Natural killer cell (primary cell): ENCODE results near the gene DDX27. TPM values are rescaled to one million over a fixed set of nuclear protein-coding genes. Genes with fewer than 3 reads are reported as not detected.
"Not testable (repeated sequence)": the region's sequence is repeated elsewhere in the genome, so short reads cannot be mapped to it uniquely, and the experiment has no call there.

Experiments used
- ATAC-seq, 3 donors: fragments of 150-1000 bp in 2 of 3; fragments of 200-7000 bp in 1 of 3; cut with Tn5 transposase; 1 replicate in 1 of 3; 2 replicates in 2 of 3; pipeline ENCODE4 v1.10.0; 2021; ENCODE audit warnings: mild to moderate bottlenecking in 2 of 3, moderate library complexity in 2 of 3
- DNase-seq, 2 donors: peaks; one replicate each; pipeline versions ENCODE4 v3.0.0 to v3.0.0-alpha.2; 2013 to 2021; ENCODE audit warnings: mixed read lengths in 1 of 2
- H3K27ac ChIP-seq: one replicate; pipeline ENCODE4 v1.5.1; 2013; ENCODE audit warnings: mild to moderate bottlenecking, low read length
- H3K27me3 ChIP-seq: one replicate; pipeline ENCODE4 v1.6.1; 2013; ENCODE audit warnings: low read length; ENCODE audit not compliant: control insufficient read depth, insufficient read depth
- H3K36me3 ChIP-seq: one replicate; pipeline ENCODE4 v1.6.1; 2013; ENCODE audit warnings: low read length; ENCODE audit not compliant: control insufficient read depth, insufficient read depth
- H3K4me1 ChIP-seq: one replicate; pipeline ENCODE4 v1.6.1; 2013; ENCODE audit warnings: low read length; ENCODE audit not compliant: control insufficient read depth, insufficient read depth
- H3K4me3 ChIP-seq: one replicate; pipeline ENCODE4 v1.5.1; 2013; ENCODE audit warnings: low read length
- H3K9me3 ChIP-seq: one replicate; pipeline ENCODE4 v1.6.1; 2013; ENCODE audit warnings: low read length; ENCODE audit not compliant: control insufficient read depth, insufficient read depth
- H3K27ac Mint-ChIP-seq, 2 donors: one replicate each; pipeline ENCODE4 v1.8.0; 2022; ENCODE audit warnings: mild to moderate bottlenecking in 2 of 2, mixed read lengths in 2 of 2, moderate library complexity in 1 of 2
- H3K27me3 Mint-ChIP-seq, 2 donors: one replicate each; pipeline ENCODE4 v1.8.0; 2022; ENCODE audit warnings: low read depth in 2 of 2, mixed read lengths in 2 of 2
- H3K36me3 Mint-ChIP-seq: one replicate; pipeline ENCODE4 v1.8.0; 2022; ENCODE audit warnings: mixed read lengths
- H3K4me1 Mint-ChIP-seq, 2 donors: one replicate each; pipeline ENCODE4 v1.8.0; 2022; ENCODE audit warnings: mixed read lengths in 2 of 2
- H3K4me3 Mint-ChIP-seq: one replicate; pipeline ENCODE4 v1.8.0; 2022; ENCODE audit warnings: mild to moderate bottlenecking, moderate library complexity, mixed read lengths
- H3K9me3 Mint-ChIP-seq, 2 donors: one replicate each; pipeline ENCODE4 v1.8.0; 2022; ENCODE audit warnings: mixed read lengths in 2 of 2
- CTCF ChIP-seq: fragments of 200-600 bp; IDR thresholded peaks from one replicate; pipeline ENCODE4 v1.8.0; 2022; ENCODE audit warnings: antibody characterized with exemption
- WGBS: methylation state at CpG from one replicate; pipeline ENCODE4 v1.1.7; 2013; ENCODE audit warnings: missing lambda C conversion rate; ENCODE audit not compliant: insufficient coverage; 5-methylcytosine and 5-hydroxymethylcytosine counted together
- intact Hi-C: fragments of 100-400 bp; cut with micrococcal nuclease; formaldehyde crosslinking; loops from one replicate; pipeline ENCODE4 v1.14.2; 2022
- total RNA-seq, 4 donors: library from RNA; stranded (reverse); fragments of 120-200 nt in 1 of 4; gene quantifications; one replicate each; pipeline versions ENCODE4 v1.2.3 to v1.2.4, GENCODE V29; 2013 to 2022

Gene DDX27
- total RNA-seq, 3 donors from 2014 or later (not counting 1 experiment from before 2014, with no cell fraction given) = 71.5 to 91.3 (median 75.9) TPM

- H3K4me3 ChIP-seq = no peak overlapping the region
- no peaks in the 10 kb centered on the region for H3K4me1 Mint-ChIP-seq
- no peak for ATAC-seq
- H3K4me1 ChIP-seq = no peaks in the 10 kb centered on the region
- no peak overlapping the region for H3K27ac Mint-ChIP-seq
- no peaks in the 10 kb centered on the region for H3K27me3 Mint-ChIP-seq
- H3K9me3 ChIP-seq = peaks cover 3% of the 10 kb centered on the region
- no peak for DNase-seq
- H3K36me3 ChIP-seq = no peaks in the 10 kb centered on the region
- no peak overlapping the region for H3K27ac ChIP-seq
- no peaks in the 10 kb centered on the region for H3K36me3 Mint-ChIP-seq
- no peak for TF ChIP-seq CTCF
- H3K9me3 Mint-ChIP-seq = no peaks in the 10 kb centered on the region
- 100% methylated on average over 1 of the region's 1 CpG for WGBS
- no peaks in the 10 kb centered on the region for H3K27me3 ChIP-seq
- intact Hi-C loops = no loop called here
- no peak overlapping the region for H3K4me3 Mint-ChIP-seq
These were observed 8.5 kb upstream of the DDX27 start for GRCh38 chr20:49210757-49211110.

- Mint-ChIP-seq H3K9me3 (no peaks in the 10 kb centered on the region), H3K36me3 (no peaks in the 10 kb centered on the region), H3K4me1 (peaks cover 12 to 17% of the 10 kb centered on the region in 2 donors), H3K27ac (no peak overlapping the region), H3K4me3 (no peak overlapping the region), H3K27me3 (no peaks in the 10 kb centered on the region)
- H3K4me3 ChIP-seq = no peak overlapping the region
- no peak for ATAC-seq
- TF ChIP-seq CTCF = no peak
- H3K36me3 ChIP-seq = no peaks in the 10 kb centered on the region
- no peak overlapping the region for H3K27ac ChIP-seq
- peaks cover 3% of the 10 kb centered on the region for H3K9me3 ChIP-seq
- H3K4me1 ChIP-seq = peaks cover 10% of the 10 kb centered on the region
- H3K27me3 ChIP-seq = no peaks in the 10 kb centered on the region
- intact Hi-C loops = no loop called here
- no peak for DNase-seq
These were observed 4.6 kb upstream of the DDX27 start for GRCh38 chr20:49214571-49214970.

- TF ChIP-seq CTCF = no peak
- no peak overlapping the region for H3K27ac Mint-ChIP-seq
- Histone ChIP-seq H3K4me1 (peaks cover 17% of the 10 kb centered on the region), H3K36me3 (no peaks in the 10 kb centered on the region), H3K27ac (no peak overlapping the region), H3K9me3 (no peaks in the 10 kb centered on the region), H3K4me3 (no peak overlapping the region), H3K27me3 (no peaks in the 10 kb centered on the region)
- ATAC-seq = no peak
- no peaks in the 10 kb centered on the region for H3K9me3 Mint-ChIP-seq
- no peaks in the 10 kb centered on the region for H3K27me3 Mint-ChIP-seq
- no peaks in the 10 kb centered on the region for H3K36me3 Mint-ChIP-seq
- peaks cover 19 to 24% of the 10 kb centered on the region in 2 donors for H3K4me1 Mint-ChIP-seq
- WGBS = 74% methylated on average over 2 of the region's 3 CpGs
- no peak overlapping the region for H3K4me3 Mint-ChIP-seq
- intact Hi-C loops = no loop called here
- no peak for DNase-seq
These were observed 4.0 kb upstream of the DDX27 start for GRCh38 chr20:49215232-49215631.

GRCh38 chr20:49216991-49217578 lies 2.1 kb upstream of the DDX27 start:
- H3K36me3 ChIP-seq = peaks cover 4% of the 10 kb centered on the region
- 2% methylated on average over 6 of the region's 11 CpGs for WGBS
- H3K9me3 ChIP-seq = no peaks in the 10 kb centered on the region
- no peak overlapping the region for H3K27ac ChIP-seq
- intact Hi-C loops = loop anchor here (1.0 kb wide), 1 partner anchor 84 kb away; no protein-coding TSS in a partner anchor
- no peak overlapping the region for H3K4me3 ChIP-seq
- Mint-ChIP-seq H3K27ac (peak overlapping the region in 1 of 2 donors; percentile 60), H3K36me3 (no peaks in the 10 kb centered on the region), H3K4me3 (peak overlapping the region; percentile 52), H3K27me3 (no peaks in the 10 kb centered on the region), H3K9me3 (no peaks in the 10 kb centered on the region), H3K4me1 (peaks cover 27 to 32% of the 10 kb centered on the region in 2 donors)
- DNase-seq (peak; percentile 85 to 95), ATAC-seq (peak; percentile 33 to 35 (median 34))
- H3K27me3 ChIP-seq = no peaks in the 10 kb centered on the region
- peaks cover 23% of the 10 kb centered on the region for H3K4me1 ChIP-seq
- TF ChIP-seq CTCF = peak; percentile 85

- peak in 1 of 2 donors; percentile 17 for DNase-seq
- Mint-ChIP-seq H3K4me1 (peaks cover 27 to 32% of the 10 kb centered on the region in 2 donors), H3K27ac (peak overlapping the region; percentile 94 to 96)
- not testable (repeated sequence) for H3K27me3 ChIP-seq, H3K9me3 ChIP-seq, H3K4me3 ChIP-seq, H3K4me3 Mint-ChIP-seq, H3K36me3 Mint-ChIP-seq, H3K27me3 Mint-ChIP-seq, H3K9me3 Mint-ChIP-seq, ATAC-seq
- peaks cover 23% of the 10 kb centered on the region for H3K4me1 ChIP-seq
- WGBS = 60% methylated on average over 13 of the region's 13 CpGs
- H3K36me3 ChIP-seq = peaks cover 14% of the 10 kb centered on the region
- peak overlapping the region; percentile 46 for H3K27ac ChIP-seq
- intact Hi-C loops = loop anchor here (1.0 kb wide), 3 partner anchors 31 to 172 kb away; partner anchors contain the start of genes CSE1L and ZNFX1
These were observed 501 bp upstream of the DDX27 start for GRCh38 chr20:49218739-49219090.
